Measurements from ENCODE around the gene MOB3A.

The MOB3A gene

DNA sequence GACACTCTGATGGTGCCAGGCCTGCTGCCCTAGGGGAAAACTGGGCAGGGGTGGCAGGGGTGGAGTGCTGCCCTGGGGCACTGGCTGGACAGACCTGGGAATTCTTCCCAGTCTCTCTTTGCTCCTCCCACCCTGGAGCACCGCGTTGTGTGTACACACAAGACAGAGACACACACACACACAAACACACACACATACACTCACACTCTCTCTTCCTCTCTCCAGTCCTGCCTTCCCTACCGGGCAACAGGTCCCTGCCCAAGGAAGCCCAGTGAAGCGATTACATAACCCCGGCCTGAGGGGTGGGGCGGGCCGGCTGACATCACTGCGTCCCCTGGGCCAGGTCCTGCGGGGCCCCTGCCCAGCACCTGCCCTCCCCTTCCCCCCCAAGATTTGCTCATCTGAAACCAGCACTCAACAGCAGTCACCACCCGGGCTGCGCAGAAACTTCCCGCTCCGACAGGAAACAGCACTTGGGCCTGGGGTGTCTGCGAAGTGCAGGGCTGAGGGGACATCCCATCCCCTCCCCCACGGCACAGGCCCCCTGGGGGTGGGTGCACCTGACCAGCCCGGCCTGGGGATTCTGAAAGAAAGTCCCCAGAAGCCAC, 46.3 kb downstream of the MOB3A start (continued):
- TF ChIP-seq, protein P1, sequence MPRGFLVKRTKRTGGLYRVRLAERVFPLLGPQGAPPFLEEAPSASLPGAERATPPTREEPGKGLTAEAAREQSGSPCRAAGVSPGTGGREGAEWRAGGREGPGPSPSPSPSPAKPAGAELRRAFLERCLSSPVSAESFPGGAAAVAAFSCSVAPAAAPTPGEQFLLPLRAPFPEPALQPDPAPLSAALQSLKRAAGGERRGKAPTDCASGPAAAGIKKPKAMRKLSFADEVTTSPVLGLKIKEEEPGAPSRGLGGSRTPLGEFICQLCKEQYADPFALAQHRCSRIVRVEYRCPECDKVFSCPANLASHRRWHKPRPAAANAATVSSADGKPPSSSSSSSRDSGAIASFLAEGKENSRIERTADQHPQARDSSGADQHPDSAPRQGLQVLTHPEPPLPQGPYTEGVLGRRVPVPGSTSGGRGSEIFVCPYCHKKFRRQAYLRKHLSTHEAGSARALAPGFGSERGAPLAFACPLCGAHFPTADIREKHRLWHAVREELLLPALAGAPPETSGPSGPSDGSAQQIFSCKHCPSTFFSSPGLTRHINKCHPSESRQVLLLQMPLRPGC (tag by site-specific recombination; IDR thresholded peaks at IDR 0.05): no peak; the same call in 1 of the 2 replicates
- TF ChIP-seq ZNF112 (tag by site-specific recombination; IDR thresholded peaks at IDR 0.05) (no peak), ZSCAN23 (tag by site-specific recombination; IDR thresholded peaks at IDR 0.05) (0 out of 2 replicates have a peak, but pooled peaks have one; percentile 16), ZBTB48 (tag by site-specific recombination; IDR thresholded peaks at IDR 0.05) (peak; percentile 92), ZNF248 (tag by site-specific recombination; IDR thresholded peaks at IDR 0.05) (no peak), ZNF140 (tag by site-specific recombination; IDR thresholded peaks at IDR 0.05) (no peak), ZNF174 (tag by site-specific recombination; IDR thresholded peaks at IDR 0.05) (no peak), SCRT1 (tag by site-specific recombination; IDR thresholded peaks at IDR 0.05; ENCODE audit: borderline replicate concordance) (peak; percentile 100), GLI2 (tag by site-specific recombination; IDR thresholded peaks at IDR 0.05; ENCODE audit: borderline replicate concordance, low read depth) (no peak), KLF8 (tag by site-specific recombination; IDR thresholded peaks at IDR 0.05) (peak; percentile 90), KLF9 (tag by site-specific recombination; IDR thresholded peaks at IDR 0.05; ENCODE audit: low read depth) (peak; percentile 81), ZNF24 (tag by site-specific recombination; IDR thresholded peaks at IDR 0.05) (peak; percentile 68; the same call in 1 of the 2 replicates), ZNF132 (tag by site-specific recombination; IDR thresholded peaks at IDR 0.05; ENCODE audit: borderline replicate concordance) (no peak), SP7 (tag by site-specific recombination; IDR thresholded peaks at IDR 0.05) (peak; percentile 88), ZNF2 (tag by site-specific recombination; IDR thresholded peaks at IDR 0.05) (peak; percentile 66; the same call in 1 of the 2 replicates), KLF7 (tag by site-specific recombination; IDR thresholded peaks at IDR 0.05; ENCODE audit: borderline replicate concordance) (peak; percentile 78; the same call in 1 of the 2 replicates), ZNF707 (tag by site-specific recombination; IDR thresholded peaks at IDR 0.05) (no peak)
- TF ChIP-seq, protein P2, sequence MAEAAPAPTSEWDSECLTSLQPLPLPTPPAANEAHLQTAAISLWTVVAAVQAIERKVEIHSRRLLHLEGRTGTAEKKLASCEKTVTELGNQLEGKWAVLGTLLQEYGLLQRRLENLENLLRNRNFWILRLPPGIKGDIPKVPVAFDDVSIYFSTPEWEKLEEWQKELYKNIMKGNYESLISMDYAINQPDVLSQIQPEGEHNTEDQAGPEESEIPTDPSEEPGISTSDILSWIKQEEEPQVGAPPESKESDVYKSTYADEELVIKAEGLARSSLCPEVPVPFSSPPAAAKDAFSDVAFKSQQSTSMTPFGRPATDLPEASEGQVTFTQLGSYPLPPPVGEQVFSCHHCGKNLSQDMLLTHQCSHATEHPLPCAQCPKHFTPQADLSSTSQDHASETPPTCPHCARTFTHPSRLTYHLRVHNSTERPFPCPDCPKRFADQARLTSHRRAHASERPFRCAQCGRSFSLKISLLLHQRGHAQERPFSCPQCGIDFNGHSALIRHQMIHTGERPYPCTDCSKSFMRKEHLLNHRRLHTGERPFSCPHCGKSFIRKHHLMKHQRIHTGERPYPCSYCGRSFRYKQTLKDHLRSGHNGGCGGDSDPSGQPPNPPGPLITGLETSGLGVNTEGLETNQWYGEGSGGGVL (tag by site-specific recombination; IDR thresholded peaks at IDR 0.05): peak; percentile 100
- TF ChIP-seq, protein P3, sequence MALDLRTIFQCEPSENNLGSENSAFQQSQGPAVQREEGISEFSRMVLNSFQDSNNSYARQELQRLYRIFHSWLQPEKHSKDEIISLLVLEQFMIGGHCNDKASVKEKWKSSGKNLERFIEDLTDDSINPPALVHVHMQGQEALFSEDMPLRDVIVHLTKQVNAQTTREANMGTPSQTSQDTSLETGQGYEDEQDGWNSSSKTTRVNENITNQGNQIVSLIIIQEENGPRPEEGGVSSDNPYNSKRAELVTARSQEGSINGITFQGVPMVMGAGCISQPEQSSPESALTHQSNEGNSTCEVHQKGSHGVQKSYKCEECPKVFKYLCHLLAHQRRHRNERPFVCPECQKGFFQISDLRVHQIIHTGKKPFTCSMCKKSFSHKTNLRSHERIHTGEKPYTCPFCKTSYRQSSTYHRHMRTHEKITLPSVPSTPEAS (tag by site-specific recombination; IDR thresholded peaks at IDR 0.05): peak; percentile 92
- TF ChIP-seq, protein P4, sequence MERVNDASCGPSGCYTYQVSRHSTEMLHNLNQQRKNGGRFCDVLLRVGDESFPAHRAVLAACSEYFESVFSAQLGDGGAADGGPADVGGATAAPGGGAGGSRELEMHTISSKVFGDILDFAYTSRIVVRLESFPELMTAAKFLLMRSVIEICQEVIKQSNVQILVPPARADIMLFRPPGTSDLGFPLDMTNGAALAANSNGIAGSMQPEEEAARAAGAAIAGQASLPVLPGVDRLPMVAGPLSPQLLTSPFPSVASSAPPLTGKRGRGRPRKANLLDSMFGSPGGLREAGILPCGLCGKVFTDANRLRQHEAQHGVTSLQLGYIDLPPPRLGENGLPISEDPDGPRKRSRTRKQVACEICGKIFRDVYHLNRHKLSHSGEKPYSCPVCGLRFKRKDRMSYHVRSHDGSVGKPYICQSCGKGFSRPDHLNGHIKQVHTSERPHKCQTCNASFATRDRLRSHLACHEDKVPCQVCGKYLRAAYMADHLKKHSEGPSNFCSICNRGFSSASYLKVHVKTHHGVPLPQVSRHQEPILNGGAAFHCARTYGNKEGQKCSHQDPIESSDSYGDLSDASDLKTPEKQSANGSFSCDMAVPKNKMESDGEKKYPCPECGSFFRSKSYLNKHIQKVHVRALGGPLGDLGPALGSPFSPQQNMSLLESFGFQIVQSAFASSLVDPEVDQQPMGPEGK (tag by site-specific recombination; IDR thresholded peaks at IDR 0.05): peak; percentile 100
- TF ChIP-seq, protein P5, sequence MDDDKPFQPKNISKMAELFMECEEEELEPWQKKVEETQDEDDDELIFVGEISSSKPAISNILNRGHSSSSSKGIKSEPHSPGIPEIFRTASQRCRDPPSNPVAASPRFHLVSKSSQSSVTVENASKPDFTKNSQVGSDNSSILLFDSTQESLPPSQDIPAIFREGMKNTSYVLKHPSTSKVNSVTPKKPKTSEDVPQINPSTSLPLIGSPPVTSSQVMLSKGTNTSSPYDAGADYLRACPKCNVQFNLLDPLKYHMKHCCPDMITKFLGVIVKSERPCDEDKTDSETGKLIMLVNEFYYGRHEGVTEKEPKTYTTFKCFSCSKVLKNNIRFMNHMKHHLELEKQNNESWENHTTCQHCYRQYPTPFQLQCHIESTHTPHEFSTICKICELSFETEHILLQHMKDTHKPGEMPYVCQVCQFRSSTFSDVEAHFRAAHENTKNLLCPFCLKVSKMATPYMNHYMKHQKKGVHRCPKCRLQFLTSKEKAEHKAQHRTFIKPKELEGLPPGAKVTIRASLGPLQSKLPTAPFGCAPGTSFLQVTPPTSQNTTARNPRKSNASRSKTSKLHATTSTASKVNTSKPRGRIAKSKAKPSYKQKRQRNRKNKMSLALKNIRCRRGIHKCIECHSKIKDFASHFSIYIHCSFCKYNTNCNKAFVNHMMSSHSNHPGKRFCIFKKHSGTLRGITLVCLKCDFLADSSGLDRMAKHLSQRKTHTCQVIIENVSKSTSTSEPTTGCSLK (tag by site-specific recombination; IDR thresholded peaks at IDR 0.05): no peak
- TF ChIP-seq, protein P6, sequence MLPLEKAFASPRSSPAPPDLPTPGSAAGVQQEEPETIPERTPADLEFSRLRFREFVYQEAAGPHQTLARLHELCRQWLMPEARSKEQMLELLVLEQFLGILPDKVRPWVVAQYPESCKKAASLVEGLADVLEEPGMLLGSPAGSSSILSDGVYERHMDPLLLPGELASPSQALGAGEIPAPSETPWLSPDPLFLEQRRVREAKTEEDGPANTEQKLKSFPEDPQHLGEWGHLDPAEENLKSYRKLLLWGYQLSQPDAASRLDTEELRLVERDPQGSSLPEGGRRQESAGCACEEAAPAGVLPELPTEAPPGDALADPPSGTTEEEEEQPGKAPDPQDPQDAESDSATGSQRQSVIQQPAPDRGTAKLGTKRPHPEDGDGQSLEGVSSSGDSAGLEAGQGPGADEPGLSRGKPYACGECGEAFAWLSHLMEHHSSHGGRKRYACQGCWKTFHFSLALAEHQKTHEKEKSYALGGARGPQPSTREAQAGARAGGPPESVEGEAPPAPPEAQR (tag by site-specific recombination; IDR thresholded peaks at IDR 0.05): 0 out of 2 replicates have a peak, but pooled peaks have one; percentile 15
- TF ChIP-seq, protein P7, sequence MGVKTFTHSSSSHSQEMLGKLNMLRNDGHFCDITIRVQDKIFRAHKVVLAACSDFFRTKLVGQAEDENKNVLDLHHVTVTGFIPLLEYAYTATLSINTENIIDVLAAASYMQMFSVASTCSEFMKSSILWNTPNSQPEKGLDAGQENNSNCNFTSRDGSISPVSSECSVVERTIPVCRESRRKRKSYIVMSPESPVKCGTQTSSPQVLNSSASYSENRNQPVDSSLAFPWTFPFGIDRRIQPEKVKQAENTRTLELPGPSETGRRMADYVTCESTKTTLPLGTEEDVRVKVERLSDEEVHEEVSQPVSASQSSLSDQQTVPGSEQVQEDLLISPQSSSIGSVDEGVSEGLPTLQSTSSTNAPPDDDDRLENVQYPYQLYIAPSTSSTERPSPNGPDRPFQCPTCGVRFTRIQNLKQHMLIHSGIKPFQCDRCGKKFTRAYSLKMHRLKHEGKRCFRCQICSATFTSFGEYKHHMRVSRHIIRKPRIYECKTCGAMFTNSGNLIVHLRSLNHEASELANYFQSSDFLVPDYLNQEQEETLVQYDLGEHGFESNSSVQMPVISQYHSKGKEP (tag by site-specific recombination; IDR thresholded peaks at IDR 0.05): peak; percentile 7; the same call in 1 of the 2 replicates
- TF ChIP-seq, protein P8, sequence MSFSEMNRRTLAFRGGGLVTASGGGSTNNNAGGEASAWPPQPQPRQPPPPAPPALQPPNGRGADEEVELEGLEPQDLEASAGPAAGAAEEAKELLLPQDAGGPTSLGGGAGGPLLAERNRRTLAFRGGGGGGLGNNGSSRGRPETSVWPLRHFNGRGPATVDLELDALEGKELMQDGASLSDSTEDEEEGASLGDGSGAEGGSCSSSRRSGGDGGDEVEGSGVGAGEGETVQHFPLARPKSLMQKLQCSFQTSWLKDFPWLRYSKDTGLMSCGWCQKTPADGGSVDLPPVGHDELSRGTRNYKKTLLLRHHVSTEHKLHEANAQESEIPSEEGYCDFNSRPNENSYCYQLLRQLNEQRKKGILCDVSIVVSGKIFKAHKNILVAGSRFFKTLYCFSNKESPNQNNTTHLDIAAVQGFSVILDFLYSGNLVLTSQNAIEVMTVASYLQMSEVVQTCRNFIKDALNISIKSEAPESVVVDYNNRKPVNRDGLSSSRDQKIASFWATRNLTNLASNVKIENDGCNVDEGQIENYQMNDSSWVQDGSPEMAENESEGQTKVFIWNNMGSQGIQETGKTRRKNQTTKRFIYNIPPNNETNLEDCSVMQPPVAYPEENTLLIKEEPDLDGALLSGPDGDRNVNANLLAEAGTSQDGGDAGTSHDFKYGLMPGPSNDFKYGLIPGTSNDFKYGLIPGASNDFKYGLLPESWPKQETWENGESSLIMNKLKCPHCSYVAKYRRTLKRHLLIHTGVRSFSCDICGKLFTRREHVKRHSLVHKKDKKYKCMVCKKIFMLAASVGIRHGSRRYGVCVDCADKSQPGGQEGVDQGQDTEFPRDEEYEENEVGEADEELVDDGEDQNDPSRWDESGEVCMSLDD (tag by site-specific recombination; IDR thresholded peaks at IDR 0.05): peak; percentile 58; the same call in 1 of the 2 replicates

Measured in HEK293 (cell line).